Measurements from ENCODE around the gene RBBP8NL.

The RBBP8NL gene

DNA sequence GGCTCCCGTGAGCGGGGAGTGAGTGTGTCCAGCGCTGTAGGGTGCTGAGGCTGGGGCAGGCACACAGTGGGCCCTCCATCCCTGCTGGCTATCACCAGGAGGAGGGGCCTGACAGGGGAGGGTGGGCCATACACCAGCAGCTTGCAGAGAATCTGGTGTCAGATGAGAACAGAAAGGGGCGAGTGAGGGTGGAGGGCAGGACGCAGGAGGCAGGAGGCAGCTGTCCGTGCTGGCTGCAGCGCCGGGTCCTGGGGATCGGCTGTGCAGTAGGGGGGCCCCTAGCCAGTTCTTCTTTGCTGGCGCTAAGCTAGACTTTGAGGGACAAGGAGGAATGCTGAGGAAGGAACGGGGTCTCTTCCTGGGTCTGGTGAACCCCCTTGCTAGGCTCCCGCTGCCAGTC, 18.7 kb downstream of the RBBP8NL start:
- DNase-seq (ENCODE audit: low read depth in 3 of 3) = no peak

GRCh38 chr20:62408055-62408454, 19.3 kb downstream of the RBBP8NL start:
- DNase-seq (ENCODE audit: low read depth in 3 of 3) = no peak

DNA sequence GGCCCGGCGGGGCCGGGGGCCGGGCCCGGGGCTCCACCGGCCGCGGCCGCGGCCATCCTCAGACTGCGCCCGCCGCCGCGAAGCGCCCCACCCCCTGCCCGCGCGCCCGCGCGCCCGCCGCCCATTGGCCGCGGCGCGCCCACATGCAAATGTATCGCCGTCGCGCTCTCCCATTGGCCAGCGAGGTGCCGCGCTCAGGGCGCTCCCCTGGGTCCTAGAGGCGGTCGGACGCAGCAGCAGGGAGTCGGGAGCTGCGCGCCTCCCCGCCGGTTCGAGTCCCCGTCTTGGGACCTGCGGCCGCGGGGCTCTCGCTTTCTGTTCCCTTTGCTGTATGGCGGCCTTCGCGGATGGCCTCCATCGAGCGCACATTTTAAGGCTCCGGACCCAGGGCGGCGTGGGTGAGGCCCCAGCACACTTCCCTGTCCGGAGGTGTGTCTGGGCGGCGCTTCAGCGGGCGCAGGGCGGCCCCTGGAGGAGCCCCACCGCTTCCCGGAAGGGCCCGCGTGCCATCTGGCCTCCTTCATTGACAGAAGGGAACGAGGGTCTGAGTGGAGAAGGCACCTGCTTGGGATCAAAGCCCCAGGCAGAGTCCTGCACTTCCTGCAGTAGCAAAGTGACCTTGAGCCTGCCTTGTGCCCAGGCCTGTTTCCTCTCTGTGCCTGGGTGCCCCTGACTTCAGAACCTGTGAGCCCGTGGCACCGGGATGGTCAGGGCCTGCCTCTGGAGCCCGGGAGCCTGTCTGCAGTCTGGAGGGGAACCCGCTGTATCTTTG, 19.9 kb downstream of the RBBP8NL start, which contains the start of gene CABLES2:
Gene CABLES2, minus strand, starts transcription at position 65 of the 772 bp plus-strand sequence. Its CDS starts 9 bp downstream, at position 56.
- peak; percentile 79 to 90 (median 88) for DNase-seq (ENCODE audit: low read depth in 3 of 3)

- DNase-seq (ENCODE audit: low read depth in 3 of 3) = no peak
These were observed 20.6 kb downstream of the RBBP8NL start for GRCh38 chr20:62406635-62407176.

DNA sequence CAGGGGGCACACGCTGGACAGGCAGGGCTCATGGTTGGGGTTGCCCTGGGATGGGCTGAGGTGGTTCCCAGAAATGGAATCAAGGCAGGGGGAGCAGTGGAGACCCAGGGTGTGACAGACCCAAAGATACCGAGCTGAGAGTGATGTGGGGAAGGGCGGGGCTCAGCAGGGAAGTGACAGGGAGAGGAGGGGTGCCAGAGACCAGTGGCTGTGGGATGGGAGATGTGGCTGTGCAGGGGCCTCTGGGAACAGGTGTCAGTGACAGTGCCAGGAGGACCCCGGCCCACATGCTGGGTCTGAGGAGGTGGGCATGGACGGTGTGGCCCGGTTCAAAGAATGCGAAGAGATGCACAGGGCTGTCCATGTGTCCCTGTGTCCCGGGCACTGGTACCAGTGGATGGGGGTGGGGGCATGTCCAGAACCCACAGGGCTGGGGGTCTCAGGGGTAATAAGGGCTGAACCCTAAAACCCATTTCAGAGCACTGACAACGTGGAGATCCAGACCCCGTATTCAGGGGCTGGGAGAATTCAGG, 21.3 kb downstream of the RBBP8NL start:
- no peak for DNase-seq (ENCODE audit: low read depth in 3 of 3)

DNA sequence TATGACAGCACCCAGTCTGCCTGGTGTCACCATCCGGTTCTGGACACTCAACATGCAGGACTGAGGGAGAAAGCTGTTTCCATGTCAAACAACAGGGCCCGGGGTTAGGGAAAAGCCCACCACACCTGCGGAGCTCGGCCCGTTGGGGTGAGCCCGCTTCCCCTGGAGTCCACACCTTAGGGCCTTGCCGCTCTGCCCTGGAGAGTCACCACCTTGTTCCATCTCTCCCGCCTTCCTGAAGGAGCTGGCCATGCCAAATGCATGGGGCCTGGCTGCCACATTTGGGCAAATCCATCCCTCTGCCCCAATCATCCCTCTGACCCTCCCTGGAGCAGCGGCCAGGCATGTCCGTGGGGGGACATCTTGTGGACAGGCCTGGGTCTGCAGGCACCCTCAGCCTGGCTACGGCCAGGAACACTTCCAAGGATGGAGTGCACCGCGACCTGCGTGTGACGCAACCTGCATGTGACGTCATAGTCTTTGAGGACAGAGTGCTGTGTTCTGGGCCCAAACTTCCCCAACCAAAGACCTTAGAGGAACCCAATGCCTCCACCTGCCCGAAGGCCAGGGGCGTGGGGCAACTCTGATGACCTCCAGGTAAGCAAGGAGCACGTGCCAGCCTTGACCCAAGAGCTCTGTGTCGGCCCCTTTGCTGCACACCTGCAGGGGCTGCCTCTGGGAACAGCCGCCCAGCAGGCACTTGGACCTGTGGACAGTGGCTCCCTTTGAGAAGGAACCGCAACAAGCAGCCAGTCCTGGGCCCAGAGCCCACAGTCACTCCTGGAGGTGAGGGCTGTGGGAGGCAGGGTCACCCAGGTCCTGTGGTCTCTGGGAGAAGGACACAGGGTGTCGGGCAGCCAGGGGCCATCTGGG, 22.0 kb downstream of the RBBP8NL start:
- DNase-seq (ENCODE audit: low read depth in 3 of 3) = no peak

- no peak for DNase-seq (ENCODE audit: low read depth in 3 of 3)
These were observed 22.6 kb downstream of the RBBP8NL start for GRCh38 chr20:62404761-62405107.

GRCh38 chr20:62404112-62404665, 23.1 kb downstream of the RBBP8NL start:
- DNase-seq (ENCODE audit: low read depth in 3 of 3) = no peak

GRCh38 chr20:62403331-62403730, 24.0 kb downstream of the RBBP8NL start:
- DNase-seq (ENCODE audit: low read depth in 3 of 3) = no peak

- DNase-seq (ENCODE audit: low read depth in 3 of 3) = no peak
These were observed 24.7 kb downstream of the RBBP8NL start for GRCh38 chr20:62402456-62403150.

DNA sequence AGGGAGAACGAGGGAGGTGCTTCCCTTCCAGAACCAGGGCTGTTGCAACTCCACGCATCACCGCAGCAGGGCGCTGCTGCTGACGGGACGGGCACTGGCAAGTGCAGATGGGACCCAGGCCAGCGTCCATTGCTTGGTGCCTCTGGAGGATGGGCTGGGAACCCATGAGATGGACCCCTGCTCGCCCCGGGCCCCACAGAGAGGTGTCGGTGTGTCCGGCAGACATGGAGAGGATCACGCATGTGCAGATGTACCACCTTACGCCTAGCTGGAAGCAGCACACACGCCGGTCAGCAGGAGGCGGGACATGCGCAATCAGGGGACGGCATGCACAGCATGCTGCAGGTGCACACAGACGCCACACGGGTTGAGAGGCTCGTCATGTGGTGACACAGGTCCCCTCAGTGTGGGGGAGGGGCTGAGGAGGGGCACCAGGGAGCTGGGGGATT, 26.0 kb downstream of the RBBP8NL start:
- DNase-seq (ENCODE audit: low read depth in 3 of 3) = no peak

- DNase-seq (ENCODE audit: low read depth in 3 of 3) = no peak
These were observed 26.8 kb downstream of the RBBP8NL start for GRCh38 chr20:62400541-62400940.

DNA sequence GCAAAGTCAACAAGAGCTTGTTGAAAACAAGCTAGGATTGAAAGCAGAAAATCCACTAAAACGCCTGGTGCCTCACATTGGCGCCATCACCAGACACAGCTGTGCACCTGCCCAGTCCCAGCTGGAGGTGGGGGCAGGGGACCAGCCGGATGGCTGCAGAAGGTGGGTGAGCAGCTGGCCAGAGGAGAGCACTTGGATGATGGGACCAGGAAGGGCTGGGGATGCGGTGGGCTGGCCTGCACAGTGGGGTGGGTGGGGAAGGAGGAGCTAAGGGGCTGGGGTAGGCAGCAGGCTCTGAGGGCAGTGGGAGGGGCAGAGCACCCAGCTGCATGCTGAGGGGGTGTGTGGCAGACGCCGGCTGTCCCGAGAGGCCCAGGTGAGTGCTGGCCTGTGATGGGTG, 27.3 kb downstream of the RBBP8NL start:
- DNase-seq (ENCODE audit: low read depth in 3 of 3) = no peak

DNA sequence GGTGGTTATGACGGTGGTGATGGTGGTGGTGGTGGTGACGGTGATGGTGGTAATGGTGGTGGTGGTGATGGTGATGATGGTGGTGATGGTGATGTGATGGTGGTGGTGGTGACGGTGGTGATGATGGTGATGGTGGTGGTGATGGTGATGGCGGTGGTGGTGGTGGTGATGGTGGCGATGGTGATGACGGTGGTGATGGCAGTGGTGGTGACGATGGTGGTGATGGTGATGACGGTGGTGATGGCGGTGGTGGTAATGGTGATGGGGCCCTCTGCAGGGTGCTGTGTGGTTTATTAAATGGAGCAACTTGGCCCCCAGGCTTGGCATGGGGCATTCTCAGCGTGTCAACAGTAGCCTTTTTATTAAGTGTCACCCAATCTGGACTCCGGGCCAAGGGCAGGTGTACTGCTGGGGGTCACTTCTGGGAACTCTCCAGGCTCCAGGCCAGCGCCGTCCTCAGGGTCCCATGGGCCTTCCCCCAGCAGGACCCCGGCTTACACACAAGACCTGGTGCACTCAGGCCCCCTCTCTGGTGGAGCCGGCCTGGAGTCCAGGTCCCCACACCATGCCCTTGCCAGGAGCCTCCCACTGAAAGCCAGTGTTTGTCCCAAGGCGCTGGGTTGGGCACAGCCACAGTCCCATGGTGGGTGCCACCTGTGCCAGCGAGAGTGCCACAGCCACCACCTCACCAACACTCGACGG, 29.1 kb downstream of the RBBP8NL start:
- no peak for DNase-seq (ENCODE audit: low read depth in 3 of 3)

- no peak for DNase-seq (ENCODE audit: low read depth in 3 of 3)
These were observed 30.7 kb downstream of the RBBP8NL start for GRCh38 chr20:62396367-62397239.

GRCh38 chr20:62395311-62396242, 31.8 kb downstream of the RBBP8NL start:
- DNase-seq (ENCODE audit: low read depth in 3 of 3) = no peak

GRCh38 chr20:62394248-62395245, 32.8 kb downstream of the RBBP8NL start:
- DNase-seq (ENCODE audit: low read depth in 3 of 3) = no peak

Measured in stimulated activated CD4-positive, alpha-beta T cell treated with anti-CD3 and anti-CD28 coated beads, TNF-alpha, amount 100 ng/mL, for 48 hours (primary cell).